GM08714 (cell line): ENCODE results near the gene ADGRL1.
A peak's percentile ranks its signal among the peaks of the same experiment; 100 is the strongest.

Experiments
- H3K4me3 ChIP-seq: fragments of 200-500 bp; sonication (Bioruptor generic); 2 replicates; pipeline ENCODE4 v1.5.1; 2014; ENCODE audit warnings: mild to moderate bottlenecking, low read length, inconsistent platforms
- ZNF274 ChIP-seq: IDR thresholded peaks from 2 replicates; pipeline ENCODE4 v1.6.1; 2012; ENCODE audit warnings: mild to moderate bottlenecking, low read depth, low read length

Gene ADGRL1

DNA sequence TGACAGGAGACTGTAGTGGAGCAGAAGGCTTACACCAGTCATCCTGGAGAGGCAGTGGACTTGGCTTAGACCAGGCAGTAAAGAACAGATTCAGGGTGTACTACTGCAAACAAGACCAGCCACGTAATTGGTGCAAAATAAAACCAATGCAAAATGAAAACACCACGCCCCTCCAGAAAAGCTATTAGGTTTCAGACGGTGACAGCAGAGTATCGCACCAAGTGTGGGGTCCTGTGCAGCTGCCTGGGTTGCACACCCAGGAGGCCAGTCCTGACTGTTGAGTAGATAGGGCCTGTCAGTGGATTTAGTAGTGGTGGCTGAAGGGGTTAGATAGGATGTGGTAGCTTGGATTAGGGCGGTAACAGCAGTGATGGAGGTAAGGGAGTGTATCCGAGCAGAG, 83.0 kb downstream of the ADGRL1 start:
- no peak for TF ChIP-seq ZNF274

DNA sequence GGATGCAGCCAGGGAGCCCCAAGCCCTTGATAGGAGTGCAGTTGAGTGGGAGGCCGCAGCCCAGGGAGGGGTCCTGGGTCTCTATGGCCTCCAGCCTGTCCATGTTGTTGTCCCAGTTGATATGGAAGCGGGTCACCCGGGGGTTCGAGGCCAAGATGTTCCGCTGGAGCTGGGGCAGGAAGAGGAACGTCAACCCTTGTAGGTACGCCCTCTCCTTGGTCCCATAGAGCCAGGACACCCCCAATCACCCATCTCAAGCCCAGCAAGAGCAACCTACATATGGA, 85.5 kb downstream of the ADGRL1 start:
- H3K4me3 ChIP-seq, result no peak overlapping the region

More for the DNA sequence above, 83.0 kb downstream of the ADGRL1 start:
- no peak overlapping the region for H3K4me3 ChIP-seq

DNA sequence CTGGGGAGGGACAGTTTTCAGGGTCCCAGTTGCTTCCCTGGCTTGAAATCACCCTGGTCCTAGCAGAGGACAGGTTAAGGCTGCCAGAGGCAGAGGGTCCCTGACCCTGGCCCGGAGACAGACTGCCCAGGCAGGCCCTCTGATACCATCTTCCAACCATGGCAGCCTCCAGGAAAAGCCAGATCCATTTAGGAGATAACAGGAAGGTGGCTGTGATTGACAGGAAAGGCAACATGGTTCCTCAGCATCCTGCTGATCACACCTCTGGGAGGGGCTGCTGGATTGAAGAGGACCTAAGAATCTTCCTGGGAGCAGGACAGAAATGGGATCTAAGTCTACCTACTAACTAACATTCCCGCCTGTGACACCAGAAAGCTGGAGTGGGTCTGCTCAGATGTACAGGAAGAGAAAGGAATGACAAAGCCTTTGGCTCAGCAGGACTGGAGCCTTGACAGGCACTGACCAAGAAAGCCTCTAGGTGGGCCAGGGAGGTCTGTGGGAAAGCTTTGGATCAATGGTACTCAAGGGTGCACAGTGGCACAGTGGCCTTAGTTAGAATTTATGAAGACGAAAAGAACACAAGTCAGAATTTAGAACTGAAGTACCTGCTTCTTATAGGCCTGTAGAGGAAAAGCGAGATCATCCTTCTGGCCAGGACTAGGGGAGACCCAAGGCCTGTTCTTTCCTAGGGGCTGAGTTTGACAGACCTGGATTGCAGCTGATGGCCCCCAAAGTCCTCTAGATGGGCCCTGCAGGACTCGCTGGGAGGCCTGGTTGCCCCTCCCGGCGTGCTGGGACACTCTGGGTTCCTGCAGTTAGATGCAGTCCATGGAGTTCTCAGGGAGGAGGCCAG, 86.1 kb downstream of the ADGRL1 start:
- no peak overlapping the region for H3K4me3 ChIP-seq

More for the DNA sequence above, 85.5 kb downstream of the ADGRL1 start:
- no peak for TF ChIP-seq ZNF274

DNA sequence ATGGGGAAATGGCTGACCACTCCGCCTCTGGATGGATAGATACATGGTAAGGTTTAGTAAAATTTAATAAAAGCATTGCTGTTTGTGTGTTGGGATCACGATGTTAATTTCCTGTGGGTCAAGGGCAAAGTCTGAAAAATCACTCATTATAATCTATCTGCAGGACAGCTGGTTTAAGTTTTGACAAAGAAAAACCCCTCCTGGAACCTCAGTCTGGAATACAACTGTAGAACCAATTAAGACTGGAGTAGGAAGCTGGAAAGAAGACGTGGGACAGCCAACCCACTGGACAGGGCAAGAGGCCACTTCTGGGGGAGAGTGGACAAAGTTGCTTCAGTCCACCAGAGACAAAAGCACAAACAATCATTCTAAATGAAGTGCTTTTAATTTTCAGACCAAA, 86.8 kb downstream of the ADGRL1 start:
- no peak for TF ChIP-seq ZNF274
- no peak overlapping the region; the same call in 1 of the 2 replicates for H3K4me3 ChIP-seq

More for the DNA sequence above, 86.1 kb downstream of the ADGRL1 start:
- TF ChIP-seq ZNF274, result no peak

GRCh38 chr19:14118165-14119051, 87.6 kb downstream of the ADGRL1 start:
- no peak for TF ChIP-seq ZNF274
- H3K4me3 ChIP-seq, result peak overlapping the region; percentile 60; the same call in 1 of the 2 replicates

DNA sequence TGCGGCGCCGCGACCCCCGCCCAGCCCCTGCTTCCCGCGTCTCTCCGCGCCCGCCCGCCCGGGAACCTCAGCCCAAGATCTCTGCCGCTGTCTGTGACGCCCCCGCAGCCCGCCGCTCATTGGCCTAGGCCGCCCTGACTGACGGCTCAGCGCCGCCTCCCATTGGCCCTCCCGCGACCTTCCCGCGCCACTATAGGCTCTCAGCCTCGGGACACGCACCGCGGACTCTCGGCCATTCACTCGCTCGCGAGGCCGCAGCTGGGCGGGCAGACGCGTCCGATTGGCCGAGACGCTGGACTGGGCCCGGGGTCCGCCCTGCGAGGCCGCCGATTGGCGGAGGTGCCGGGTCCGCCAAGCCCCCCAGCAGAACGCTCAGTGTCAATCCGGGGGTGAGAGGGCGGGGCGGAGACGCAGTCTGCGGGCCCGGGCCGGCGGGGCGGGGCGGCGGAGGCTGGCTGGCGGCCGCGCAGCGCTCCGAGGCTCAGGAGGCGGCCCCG, 88.3 kb downstream of the ADGRL1 start, which contains the start of gene PRKACA:
TSS of gene PRKACA (minus strand) at position 95 of the 497 bp plus-strand sequence. CDS start 215 bp downstream, outside the sequence.
- TF ChIP-seq ZNF274, result no peak
- H3K4me3 ChIP-seq, result peak within 1 kb of the TSS; percentile 90

- TF ChIP-seq ZNF274, result no peak
- peak overlapping the region; percentile 90 for H3K4me3 ChIP-seq
These were observed 88.9 kb downstream of the ADGRL1 start for GRCh38 chr19:14116918-14117578.

DNA sequence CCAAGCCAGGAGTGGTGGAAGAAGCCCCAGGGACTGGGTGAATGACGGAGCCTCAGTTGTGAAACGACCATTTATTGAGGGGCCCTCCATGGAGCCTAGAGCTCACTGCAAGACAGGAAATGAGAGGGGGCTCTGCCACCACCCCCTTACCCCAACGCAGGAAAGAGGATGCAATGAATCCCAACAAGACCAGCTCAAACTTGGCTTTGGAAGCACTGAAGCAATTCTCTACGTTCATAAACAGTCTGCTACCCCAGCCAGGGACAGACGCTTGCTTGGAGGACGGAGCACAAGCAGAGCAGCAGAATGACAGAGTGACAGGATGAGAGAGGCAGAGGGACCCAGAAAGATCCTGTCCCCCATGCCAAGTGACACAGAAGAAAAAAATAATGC, 89.4 kb downstream of the ADGRL1 start:
- H3K4me3 ChIP-seq, result peak overlapping the region; percentile 90; the same call in 1 of the 2 replicates
- no peak for TF ChIP-seq ZNF274

DNA sequence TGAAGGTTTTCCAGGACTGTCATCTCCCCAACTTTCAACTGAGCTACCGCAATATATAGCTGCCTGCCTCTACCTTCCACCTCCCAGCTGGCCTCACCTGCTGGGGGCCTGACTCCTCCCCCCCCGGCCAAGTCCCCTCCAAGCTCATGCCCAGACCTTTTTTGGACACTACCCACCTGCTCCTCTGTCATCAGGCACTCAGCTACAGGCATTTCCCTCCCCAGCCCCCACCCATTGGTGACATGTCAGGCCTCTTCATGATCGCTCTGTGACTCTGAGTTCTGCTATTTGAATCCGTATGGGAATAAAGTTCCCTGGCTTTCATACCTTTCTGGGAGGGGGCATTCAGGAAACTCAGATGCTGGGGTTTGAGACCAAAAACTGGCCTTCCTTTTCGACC, 90.2 kb downstream of the ADGRL1 start:
- TF ChIP-seq ZNF274, result no peak
- no peak overlapping the region for H3K4me3 ChIP-seq

- H3K4me3 ChIP-seq, result no peak overlapping the region
- TF ChIP-seq ZNF274, result no peak
These were observed 91.1 kb downstream of the ADGRL1 start for GRCh38 chr19:14114854-14115253.

GRCh38 chr19:14114439-14114838, 91.5 kb downstream of the ADGRL1 start:
- H3K4me3 ChIP-seq, result no peak overlapping the region
- TF ChIP-seq ZNF274, result no peak

GRCh38 chr19:14113762-14114414, 92.1 kb downstream of the ADGRL1 start:
- TF ChIP-seq ZNF274, result no peak
- H3K4me3 ChIP-seq, result no peak overlapping the region

GRCh38 chr19:14112809-14113385, 93.1 kb downstream of the ADGRL1 start:
- no peak overlapping the region for H3K4me3 ChIP-seq
- no peak for TF ChIP-seq ZNF274
